GM04504 (cell line): Measurements from ENCODE around the gene SLC4A4.

ENCODE experiments used
- DNase-seq: peaks from one replicate; pipeline ENCODE4 v3.0.0-alpha.2; 2012; ENCODE audit warnings: low read depth

Gene SLC4A4

DNA sequence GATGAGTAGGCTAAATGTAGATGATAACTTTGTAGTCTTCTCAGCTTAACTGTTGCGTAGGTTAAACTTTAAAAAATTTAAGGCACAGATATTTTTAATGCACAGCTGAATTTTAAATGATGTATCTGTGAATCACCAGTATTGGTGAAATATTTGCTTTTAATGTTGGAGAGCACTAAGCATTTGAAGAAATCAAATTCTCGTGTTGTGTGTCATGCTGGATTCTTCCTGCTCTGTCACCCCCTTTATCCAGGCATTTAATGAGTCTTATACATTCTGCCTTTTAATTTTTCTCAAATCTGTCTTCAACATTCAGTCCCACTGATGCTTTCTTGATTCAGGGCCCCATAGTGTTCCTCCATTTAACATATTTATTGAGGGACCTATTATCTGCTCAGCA lies 76.7 kb downstream of the SLC4A4 start:
- DNase-seq: no peak

DNA sequence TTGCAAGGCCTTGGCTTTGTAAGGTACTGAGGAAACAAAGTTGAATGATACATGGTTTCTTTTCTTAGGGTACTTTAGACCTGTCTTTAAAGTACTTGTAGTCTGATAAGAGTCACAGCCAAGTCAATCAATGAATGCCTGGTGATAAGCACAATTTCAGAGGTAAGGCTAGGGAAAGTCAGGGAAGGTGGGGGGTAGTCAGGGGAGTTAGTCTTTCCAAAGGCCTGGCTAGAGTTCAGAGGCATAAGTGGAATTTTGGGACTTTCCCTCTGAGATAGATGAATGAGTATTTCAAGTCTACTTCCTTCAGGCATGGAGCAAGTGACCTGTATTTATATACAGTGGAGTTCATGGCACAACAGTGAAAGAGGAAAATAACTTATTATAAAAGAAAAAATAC lies 78.3 kb downstream of the SLC4A4 start:
- no peak for DNase-seq

DNA sequence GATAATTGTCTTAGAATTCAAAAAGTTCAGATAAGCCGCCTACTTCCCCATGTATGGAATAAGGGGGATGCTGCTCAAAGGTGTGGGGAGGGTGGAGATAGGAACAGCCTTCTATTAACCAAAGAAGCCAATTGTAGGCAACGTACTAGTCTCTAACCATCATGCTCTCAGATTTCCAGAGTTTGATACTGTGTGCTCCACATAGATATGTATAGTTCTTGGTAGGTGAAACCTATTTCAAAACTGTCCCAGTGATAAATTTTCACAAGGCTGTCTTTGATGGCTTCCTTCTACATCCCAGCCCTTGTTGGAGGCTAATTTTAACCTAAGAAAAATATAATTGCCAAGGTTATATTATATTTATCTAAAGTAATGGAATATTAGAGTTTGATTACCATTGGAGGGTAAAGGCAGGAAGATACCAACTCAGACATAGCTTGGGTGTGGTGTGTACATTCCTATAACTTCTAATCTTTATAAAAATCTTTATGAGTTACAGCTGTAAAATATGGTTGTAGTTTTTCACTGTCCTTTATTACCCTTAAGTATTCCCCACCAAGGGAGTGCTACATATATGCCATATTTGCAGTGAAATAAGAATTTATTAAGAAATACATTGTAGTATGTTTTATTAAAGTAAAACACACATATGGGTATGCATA lies 87.7 kb downstream of the SLC4A4 start:
- no peak for DNase-seq

DNA sequence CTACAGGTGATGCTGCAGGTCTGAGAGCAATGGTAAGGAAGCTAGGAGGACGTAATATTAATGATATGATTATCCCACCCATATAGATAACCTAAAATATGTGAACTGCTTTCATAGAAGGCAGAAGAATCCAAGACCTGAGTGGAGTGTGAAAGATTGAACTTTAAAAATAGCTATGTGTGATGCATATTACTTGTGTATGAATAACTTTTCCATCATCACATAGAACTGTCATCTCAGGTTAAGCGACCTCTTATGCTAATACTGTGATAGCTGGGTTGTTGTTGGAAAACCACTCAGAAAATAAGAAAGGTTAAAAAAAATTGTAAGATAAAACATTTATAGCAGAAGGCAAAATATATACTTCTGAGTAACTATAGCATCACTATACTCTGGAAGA lies 90.3 kb downstream of the SLC4A4 start:
- DNase-seq: no peak

DNA sequence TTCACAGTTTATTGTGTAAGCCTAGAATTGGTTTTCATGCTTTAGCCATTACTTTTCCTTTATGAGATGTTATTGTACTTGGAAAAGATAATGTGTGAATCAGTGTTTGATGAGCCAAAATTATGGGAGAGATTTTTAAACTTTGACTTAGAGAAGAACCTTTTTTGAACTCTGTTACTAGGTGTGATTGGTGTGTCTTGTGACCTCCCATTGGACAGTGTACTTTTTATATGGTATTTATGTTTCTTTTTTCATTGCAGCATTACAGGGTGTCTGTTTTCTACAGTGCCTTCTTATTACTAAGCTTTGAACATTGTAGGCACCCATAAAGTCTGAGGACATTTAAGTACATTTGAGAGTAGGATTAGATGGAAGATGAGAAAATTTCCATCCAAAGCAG lies 91.1 kb downstream of the SLC4A4 start:
- no peak for DNase-seq

DNA sequence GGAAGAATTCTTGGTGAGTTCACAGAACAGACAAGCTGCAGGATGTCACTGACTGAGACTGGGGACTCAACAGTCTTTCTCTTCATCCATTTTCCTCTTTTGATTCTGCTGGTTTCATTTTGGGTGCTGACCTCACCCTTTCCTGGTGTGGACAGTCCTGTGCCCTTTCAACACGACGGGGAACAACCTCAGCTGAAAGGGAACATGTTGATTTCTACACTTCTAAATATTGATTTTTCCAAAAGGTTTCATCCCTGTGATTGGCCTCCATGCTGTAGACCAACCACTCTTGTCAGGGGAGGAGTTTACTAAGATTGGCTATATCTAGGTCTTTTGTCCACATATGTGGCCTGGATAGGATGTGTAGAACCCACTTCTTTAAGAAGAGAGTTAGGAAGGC lies 91.8 kb downstream of the SLC4A4 start:
- no peak for DNase-seq

DNA sequence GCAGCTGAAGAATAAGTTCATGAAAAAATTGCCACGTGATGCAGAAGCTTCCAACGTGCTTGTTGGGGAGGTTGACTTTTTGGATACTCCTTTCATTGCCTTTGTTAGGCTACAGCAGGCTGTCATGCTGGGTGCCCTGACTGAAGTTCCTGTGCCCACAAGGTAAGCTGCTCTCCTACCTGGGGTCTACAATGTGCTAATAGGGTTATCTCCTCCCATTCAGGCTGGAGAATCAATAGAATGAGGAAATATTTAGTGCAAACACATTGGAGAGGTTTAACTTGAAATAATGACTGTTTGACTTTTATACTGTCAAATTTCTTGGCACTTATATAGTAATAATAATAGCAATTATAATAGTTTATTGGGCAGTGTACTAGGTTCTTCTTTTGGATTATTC lies 101.8 kb downstream of the SLC4A4 start:
- DNase-seq: no peak

DNA sequence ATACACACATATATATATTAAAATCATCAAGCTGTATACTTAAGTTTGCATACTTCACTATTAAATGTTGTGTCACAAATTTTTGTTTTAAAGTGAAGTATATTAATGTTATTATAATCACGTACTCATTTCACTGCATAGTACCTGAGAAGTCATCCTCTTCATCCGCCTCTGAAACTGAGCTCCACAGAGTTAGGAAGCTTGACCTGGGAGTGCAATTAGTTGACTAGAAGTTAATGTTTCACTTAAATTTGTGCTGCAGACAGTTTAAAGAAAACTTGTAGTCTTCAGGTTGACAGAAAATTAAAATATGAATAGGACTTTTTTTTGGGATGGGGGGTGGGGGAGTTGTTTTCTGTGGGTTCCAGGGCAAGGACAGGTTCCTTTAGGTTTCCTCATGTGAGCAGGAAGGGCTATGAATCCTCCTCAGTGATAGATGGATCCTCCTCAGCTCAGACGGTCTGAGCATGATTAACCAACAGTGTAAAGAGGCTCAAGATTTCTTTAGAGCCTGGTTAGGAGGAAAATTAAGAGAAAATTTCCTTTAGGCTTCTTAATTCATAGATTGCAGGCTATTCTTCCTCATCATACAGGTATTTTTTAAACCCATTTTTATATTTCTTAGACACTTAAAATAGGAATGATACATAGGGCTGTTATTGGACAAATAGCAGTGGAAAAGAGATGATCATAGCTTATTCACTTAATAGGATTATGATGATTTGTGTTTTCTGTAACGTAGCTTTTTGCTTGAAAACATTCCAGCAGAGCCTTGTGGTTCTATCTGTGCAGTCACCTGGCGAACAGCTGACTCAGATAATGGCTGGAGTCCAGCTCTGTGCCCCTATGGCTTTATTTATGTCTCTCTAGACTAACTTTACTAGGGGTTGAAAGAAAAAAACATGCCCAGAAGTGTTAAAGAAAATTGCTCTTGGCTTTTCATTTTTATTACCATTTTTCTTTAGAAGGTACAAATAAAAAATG lies 102.7 kb downstream of the SLC4A4 start:
- DNase-seq: peak; percentile 5

DNA sequence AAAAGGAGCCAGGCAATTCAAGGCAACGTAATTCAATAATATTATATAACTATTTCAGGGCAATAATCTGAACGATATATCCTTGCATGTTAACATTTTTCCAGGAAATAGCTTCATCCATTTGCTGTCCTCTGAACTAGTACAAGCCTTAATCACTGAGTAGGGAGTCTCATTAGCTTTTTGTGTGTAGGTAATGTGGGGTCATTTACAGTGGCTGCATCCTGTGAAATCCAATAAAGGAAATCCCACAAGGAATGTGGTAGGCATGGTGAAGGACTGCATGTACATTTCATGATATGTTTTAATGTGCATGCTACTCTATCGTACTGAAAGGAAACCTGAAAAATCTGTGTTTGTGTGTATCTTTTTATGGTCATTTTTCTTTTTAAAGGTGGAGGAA lies 103.5 kb downstream of the SLC4A4 start:
- DNase-seq: no peak

DNA sequence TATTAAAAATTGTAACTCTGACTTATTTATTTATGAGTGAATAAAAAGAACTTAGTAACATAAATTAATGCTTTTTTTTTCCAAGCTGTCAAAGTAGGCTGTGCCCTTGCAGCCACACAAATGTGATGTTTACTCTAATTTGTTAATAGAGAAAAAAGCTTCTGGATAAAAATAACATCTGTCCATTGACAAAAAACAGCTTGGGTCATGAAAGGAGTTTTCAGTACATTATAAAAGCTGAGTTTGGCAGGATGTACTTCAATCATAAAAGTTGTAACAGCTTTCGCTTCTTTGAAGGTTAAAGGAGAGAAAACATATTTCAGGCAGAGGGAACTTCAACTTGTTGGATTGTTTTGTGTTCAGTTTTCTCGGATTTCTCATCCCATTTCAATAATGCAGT lies 105.6 kb downstream of the SLC4A4 start:
- DNase-seq: no peak

DNA sequence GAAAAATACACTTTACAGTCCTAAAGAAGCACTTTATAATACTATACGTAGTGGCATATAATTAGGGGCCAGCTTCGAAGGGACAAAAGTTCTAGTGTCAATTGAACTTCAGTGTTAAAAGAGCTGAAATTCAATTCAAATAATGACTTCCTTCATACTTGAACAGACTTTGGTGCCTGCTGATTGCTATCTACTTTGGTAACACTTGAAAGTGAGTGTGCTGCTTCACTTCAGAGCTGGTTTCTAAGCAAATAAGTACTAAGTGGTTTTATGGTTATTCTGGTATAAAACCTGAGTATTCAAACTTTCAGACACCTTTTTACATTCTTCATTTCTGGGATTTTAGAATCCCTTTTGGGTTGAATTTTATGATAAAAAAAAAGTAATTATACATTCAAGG lies 107.0 kb downstream of the SLC4A4 start:
- no peak for DNase-seq

DNA sequence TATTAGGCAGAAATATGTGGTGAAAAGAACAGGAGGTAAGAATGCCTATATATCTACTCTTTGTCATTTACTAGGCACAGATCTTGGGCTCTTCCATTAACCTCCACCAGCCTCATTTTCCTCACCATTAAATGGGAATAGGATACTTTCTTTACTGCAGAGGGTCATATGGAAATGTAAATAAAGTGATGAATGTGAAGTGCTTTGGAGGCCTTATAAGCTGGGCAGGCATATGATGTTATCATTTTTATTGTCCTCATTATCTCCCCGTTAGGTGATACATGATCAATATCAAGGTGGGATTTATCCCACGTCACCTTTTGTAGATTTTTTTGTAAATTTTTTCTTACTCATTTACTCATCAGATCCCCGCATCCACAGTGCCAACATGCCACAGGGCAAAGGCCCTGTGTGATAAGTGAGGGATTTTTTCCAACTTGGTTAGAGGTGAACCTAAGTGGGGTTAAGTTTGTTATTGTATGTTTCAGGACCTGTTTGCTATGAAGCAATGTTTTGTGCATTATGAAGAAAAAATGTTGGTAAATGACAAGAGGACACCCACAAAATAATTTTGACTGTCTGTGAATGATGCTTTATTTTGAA lies 107.8 kb downstream of the SLC4A4 start:
- no peak for DNase-seq

DNA sequence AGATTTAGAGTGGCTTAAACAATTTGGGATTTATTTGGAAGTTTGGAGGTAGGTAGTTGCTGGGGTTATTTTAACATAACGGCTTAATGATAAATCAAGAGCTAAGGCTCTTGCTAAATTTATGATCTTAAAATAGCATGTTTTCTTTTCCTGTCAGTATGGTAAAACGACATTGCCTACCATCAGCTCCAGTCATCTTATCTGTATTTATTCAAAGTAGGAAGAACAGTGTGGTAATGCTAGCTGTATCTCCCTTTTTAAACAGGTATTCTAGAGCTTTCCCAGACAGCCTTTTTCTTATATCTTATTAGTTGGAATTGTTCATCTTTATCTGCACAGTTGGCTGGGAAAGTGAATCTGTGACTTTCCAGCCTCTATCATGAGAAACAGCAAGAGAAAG lies 110.2 kb downstream of the SLC4A4 start:
- no peak for DNase-seq

DNA sequence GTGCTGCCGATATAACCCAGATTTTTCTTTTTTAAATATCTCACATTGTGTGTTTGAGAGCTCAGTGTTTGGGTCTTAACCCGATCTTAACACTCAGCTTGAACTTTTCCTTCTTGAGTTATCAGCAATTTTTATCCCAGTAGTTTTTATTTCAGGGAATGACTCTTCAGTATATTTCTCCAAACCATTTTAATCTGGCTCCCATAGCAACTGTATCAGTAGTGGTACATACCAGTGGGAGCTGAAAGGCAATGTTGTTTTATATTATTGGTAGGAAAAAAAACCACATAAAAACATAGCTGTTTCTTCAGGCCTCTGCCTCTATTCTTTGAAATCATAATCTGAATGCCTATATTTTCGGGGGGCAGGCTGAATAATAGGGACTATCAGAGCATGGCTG lies 111.1 kb downstream of the SLC4A4 start:
- DNase-seq: no peak

DNA sequence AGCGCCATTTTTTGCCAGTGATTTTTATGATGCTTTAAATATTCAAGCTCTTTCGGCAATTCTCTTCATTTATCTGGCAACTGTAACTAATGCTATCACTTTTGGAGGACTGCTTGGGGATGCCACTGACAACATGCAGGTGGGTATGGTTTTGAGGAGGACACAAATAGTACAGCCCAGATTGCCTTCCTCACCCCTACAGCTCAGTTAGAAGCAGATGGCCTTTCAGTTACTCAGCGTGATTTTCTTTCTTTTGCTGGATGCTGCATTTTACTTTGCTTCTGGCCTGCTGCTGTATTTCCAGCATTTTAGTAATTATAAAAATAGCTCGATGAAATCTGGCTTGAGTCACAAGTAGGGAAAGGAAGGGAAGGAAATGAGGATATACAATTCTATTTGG lies 114.7 kb downstream of the SLC4A4 start:
- DNase-seq: no peak

DNA sequence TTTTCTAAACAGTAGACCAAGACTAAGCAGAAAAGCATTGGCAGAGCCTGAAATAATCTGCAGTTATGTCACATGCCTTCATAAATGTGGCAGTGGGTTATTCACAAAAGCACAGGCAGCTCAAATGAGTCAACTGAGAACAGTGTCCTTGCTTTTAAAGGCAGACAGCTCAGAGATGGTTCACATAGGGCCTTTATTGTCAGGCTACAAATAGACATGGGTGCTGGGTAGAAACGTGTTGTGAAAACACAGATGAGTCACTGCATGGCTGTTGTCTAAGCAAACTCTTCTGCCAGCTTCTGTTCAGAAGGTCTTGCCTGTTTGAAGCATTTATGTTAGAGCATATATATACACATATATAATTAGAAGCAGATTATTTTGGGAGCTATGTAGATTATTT lies 118.0 kb downstream of the SLC4A4 start:
- DNase-seq: peak; percentile 86

DNA sequence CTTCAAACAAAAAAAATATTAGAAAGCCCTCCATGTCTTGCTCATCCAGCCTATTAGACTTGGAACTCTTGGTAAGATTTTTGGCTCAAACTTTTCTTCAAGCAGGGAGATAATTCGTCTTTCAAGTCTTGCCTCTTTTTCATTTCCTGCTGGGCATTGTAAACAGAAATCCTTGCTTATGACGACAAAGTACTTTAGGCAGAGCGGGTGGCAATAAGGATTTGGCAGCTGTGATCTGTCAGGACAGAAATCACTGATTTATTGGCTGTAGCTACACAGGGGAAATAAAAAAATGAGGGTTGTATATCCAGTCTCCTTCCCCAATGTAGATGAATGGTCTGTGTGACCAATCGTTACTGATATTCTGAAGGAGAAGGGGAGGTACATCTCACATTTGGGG lies 121.6 kb downstream of the SLC4A4 start:
- no peak for DNase-seq

DNA sequence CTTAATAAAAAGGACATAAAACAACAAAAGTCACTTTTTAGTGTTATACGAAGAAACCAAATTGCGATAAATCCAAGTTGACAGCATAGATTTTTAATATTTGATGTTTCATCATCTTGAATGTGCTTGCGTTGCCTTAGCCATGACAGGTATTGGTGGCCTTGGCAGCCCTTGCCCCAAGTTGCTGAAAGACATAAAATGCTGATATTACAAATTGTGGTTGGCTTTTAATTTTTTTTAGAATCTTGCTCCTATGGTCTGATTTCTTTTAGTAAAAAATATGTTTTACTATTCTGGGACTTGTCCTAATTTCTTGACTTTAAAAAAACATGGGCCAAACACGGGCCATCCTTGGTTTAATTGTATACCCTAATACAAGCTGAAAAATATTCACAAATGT lies 122.6 kb downstream of the SLC4A4 start:
- DNase-seq: no peak

DNA sequence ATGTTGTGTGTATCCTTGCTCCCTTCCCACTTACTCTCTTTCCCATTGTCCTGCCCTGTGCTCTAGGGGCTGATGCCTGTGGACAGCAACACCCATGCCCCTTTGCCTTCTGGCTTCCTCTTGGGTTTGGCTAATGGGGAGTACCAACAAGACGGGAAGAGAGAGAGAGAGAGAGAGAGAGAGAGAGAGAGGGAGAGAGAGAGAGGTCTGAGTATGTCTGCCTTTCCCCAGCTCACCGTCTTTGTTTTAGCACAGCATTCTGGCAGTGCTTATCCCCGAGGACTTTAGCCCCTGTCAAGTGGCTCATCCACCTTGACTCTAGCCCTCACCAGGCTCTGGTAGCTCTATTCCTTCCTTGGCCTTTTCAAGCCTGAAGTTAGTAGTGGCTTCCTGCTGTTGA lies 128.0 kb downstream of the SLC4A4 start:
- no peak for DNase-seq

DNA sequence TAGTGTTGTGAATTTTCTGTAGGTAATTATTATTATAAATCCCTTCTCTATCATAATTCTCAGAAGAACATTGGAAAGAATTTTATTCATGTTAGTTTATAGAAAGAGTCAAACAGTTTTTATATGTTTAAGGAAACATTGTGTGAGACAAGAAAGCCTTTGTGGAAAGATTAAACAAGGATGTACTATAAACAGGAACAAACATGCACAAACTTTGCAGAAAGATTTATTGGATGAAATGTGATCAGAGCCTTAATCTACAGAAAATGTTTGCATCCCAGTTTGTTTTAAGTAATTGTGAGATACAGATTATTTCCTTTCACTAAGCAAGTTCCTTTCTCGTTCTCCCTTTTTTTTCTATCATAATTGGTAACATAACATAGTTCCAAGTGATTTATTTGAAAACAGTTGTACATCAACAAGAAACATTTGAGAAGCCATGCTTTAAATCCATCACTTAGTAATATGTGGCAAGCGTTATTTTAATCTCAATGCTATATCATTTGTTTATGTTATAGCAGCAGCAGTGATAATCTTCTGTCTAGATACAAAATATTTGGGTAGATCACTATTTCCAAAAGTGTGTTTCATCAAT lies 129.4 kb downstream of the SLC4A4 start:
- no peak for DNase-seq

DNA sequence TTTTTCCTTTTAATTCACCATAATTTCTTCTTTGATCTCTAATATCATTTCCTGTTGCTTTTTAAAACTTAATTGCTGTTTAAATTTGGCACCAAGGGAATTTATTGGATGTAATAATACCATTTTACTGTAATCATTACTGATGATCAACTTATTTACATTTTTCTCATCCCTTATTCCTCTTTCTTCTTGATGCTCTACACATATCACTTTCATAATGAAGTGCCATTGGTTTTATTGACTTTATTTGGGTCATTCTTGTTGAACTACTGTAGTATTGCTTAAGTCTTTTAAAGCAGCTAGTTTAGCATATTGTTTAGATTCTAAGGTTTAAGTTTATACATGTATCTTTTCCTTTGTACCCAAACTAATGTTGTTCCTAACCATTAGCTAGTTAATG lies 130.7 kb downstream of the SLC4A4 start:
- DNase-seq: no peak

DNA sequence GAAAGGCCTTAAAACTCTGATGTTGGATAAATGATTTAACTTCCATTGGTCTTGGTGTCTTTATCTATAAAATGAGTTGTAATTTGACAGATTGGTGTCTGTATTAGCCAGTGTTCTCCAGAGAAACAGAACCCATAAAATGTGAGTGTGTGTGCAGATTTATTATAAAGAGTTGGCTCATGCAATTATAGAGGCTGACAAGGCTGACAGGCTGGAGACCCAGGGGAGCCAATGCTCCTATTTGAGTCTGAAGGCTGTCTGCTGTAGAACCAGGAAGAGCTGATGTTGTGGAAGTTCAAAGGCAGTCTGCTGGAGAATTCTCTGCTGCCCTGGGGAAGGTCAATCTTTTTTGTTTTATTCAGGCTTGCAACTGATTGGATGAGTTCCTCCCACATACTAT lies 131.7 kb downstream of the SLC4A4 start:
- no peak for DNase-seq

DNA sequence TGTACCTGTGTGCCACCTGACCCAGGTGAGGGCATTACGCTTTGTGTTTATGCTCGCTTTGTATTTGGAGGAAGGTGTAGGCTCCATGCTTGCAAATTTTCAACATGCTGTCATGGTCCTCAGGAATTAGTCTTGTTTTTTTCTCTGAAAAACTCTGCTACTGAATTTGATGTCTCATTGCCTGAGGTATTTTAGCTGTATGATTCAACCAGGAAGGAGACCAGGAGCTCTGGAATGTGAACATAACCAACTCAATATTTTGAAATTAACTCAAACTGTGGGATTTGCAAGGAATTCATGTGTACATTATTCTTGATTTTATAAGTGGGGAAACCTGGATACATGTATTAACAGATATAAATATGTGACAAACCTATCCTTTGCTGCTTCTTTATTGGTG lies 134.1 kb downstream of the SLC4A4 start:
- peak; percentile 42 for DNase-seq
